Astrocyte (in vitro differentiated cells and primary cell): ENCODE measurements around the gene ADARB2.

Source experiments
- EZH2 ChIP-seq: IDR thresholded peaks from 2 replicates; pipeline ENCODE4 v1.6.1; 2012; ENCODE audit warnings: mild to moderate bottlenecking, low read length, inconsistent platforms; ENCODE audit not compliant: insufficient read depth
- TF ChIP-seq, protein P1 (sequence below): IDR thresholded peaks from 2 replicates; pipeline ENCODE4 v1.5.1; 2011; ENCODE audit warnings: low read depth, mild to moderate bottlenecking, inconsistent platforms, low read length, moderate library complexity; ENCODE audit not compliant: insufficient read depth

DNA sequence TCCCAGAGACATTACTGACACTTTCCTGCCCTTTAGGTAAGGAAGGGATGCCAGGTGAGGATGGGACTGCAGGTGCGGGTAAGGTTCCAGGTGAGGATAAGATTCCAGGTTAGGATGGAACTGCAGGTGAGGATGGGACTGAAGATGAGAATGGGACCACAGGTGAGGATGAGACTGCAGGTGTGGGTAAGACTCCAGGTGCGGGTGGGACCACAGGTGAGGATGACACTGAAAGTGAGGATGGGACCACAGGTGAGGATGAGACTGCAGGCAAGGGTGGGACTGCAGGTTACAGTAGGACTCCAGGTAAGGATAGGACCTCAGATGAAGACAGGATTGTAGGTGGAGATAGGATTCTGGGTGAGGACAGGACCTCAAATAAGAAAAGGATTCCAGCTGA, 358.9 kb downstream of the ADARB2 start:
- TF ChIP-seq EZH2, result no peak
- TF ChIP-seq, protein P1, sequence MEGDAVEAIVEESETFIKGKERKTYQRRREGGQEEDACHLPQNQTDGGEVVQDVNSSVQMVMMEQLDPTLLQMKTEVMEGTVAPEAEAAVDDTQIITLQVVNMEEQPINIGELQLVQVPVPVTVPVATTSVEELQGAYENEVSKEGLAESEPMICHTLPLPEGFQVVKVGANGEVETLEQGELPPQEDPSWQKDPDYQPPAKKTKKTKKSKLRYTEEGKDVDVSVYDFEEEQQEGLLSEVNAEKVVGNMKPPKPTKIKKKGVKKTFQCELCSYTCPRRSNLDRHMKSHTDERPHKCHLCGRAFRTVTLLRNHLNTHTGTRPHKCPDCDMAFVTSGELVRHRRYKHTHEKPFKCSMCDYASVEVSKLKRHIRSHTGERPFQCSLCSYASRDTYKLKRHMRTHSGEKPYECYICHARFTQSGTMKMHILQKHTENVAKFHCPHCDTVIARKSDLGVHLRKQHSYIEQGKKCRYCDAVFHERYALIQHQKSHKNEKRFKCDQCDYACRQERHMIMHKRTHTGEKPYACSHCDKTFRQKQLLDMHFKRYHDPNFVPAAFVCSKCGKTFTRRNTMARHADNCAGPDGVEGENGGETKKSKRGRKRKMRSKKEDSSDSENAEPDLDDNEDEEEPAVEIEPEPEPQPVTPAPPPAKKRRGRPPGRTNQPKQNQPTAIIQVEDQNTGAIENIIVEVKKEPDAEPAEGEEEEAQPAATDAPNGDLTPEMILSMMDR, result no peak
